NCI-H2171 (cell line): ENCODE results near the gene DAPK1.

ENCODE experiments used
- DNase-seq: peaks from one replicate; lab custom pipeline; 2025; lab: John Stamatoyannopoulos, UW

DAPK1 gene

GRCh38 chr9:87686520-87687090, 188.9 kb downstream of the DAPK1 start:
- DNase-seq, result no peak

DNA sequence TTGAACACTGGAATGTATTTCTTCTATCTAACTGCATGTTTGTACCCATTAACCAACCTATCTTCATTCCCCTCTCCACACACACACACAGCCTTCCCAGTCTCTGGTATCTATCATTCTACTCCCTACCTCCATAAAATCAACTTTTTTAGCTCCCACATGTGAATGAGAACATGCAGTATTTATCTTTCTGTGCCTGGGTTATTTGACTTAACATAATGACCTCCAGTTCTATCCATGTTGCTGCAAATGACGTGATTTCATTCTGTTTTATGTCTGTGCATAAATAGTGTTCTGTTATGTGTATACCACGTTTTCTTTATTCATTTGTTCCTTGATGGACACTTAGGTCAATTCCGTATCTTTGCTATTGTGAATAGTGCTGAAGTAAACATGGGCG, 189.5 kb downstream of the DAPK1 start:
- no peak for DNase-seq

DNA sequence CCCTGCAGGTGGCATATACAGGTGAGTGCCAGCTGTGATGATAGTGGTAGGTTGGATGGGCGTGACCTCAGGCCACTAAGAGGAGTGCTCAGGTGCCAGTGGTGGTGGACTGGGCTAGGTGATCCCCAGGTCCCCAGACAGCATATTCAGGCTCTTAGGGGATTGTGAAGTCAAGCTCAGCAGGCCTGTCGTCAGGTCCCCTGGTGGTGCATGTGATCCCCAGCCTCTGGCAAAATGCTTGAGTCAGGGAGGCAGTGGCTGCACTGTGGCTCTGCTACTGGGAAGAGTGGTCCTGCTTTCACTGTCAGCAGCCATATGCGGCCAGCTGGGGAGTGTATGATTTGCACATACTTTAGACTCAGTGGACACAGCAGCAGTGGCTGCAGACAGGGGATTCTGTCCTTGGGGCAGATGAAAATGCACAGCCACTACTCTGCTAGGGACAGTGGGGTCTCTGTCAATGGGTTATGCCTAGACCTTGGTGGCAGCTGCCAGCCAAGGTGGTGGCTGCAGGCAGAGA, 196.6 kb downstream of the DAPK1 start:
- no peak for DNase-seq

DNA sequence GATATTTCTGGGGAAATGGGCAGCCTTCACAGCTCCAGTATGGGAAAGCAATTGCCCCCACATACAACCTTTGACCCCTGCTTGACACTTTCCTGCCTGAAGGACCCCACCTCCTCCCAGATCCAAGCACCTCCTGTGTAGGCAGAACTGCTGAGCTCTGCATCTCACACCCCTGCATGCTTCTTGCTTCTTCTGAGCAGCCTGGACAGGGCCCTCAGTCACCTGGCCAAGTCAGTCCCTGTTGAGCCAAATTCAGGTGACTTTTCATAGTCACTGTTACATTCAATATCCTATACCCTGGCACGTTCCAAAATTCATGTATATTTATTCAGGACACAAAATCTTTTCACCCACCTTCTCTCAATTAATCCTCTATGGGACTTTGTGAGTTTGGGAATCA, 197.9 kb downstream of the DAPK1 start:
- DNase-seq, result no peak

DNA sequence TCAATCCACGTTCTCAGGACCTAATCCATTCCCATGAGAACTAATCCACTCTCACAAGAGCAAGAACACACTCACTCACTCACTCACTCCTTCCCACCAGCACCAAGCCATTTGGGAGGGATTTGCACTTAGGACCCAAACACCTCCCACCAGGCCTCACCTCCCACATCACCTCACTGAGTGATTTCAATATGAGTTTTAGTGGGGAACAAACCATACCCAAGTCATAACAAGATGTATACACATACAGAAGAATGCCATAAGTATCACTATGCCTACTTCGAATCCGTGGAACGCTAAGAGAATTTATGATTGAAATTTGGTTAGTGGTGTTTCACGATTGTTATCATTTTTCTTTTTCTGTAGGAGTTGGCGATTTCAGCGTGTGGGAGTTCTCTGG, 199.0 kb downstream of the DAPK1 start:
- DNase-seq, result no peak

DNA sequence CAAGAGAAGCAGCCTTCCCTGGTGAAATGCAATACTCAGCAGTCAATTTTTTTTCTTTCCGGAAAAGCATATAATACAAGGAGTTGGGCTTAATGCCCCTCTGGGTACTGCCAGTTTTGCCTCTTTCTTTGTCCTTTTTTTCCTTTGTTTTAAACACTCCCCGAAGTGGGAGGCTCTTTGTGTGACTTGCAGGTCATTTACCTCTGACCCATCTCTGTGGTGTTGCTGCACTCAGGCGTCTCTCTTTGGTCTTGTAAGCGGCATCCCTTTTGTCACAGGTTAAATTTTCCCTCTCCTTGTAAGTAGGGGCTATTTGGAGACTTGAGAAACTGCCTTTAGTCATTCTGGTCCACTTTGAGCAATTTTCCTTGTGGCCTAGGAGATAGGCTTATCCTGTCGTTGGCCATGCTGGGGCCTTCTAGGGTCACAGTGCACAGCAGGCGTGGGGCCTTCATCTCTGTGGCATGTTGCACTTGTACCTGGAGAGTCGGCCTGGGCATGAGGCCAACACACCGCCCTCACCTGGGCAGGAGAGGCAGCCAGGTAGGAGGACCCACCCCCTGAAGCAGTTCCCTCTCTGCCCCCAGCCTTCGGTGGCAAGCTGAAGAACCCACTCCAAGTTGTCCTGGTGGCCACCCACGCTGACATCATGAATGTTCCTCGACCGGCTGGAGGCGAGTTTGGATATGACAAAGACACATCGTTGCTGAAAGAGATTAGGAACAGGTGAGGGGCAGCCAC, 200.6 kb downstream of the DAPK1 start:
- no peak for DNase-seq

DNA sequence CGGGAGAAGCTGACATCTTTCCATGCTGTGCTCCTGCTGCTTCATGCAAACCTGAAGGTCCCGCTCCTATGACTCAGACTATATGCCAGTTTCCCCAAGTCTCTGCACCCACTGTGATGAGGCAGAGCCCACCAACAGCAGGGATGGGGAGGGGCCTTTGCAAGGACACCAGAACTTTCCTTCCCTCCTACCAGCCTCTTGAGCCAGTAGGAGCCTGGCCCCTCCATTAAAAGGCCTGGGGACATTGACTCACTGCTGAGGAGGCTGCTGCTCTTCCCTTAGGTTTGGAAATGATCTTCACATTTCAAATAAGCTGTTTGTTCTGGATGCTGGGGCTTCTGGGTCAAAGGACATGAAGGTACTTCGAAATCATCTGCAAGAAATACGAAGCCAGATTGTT, 202.2 kb downstream of the DAPK1 start:
- no peak for DNase-seq

DNA sequence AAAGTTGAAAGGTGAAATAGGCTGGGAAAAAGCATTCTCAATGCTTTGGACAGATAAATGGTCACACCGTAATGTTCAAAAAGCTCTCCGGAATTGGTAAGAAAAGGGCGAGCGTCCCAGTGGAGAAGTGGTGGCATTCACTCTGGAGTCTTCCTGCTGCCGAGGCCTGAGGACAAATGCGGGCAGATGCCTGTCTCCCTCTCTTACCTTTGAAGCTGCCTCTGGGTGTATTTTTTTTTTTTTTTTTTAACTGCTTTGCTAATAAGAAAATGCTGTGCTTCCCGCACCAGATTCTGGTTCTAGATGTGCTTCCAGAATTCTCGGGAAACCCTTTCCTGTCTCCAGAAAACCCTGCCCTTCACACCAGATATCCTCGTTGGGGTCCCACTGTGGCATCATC, 203.8 kb downstream of the DAPK1 start:
- DNase-seq, result no peak

DNA sequence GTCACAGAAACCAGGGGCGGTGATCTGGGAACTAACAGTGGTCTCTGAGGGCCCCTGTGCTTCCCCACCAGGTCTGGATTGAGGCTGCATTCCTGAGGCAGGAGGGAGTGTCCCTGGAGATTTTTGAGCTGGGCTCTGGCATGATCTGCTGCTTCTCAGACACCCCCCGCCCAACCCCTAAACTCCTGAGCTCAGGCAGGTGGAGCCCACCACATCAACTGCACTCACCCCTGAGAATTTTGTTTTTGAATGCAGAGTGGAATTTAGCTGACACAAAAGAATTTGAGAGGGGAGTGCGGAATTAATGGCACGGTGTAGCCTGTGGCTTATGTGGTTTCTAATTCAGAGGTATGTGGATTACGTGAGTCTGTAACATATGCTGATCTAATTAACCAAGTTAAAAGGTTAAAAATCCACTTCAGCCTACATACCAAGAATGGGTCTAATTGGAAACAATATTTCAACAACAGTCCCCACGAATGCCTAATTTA, 204.3 kb downstream of the DAPK1 start:
- no peak for DNase-seq

DNA sequence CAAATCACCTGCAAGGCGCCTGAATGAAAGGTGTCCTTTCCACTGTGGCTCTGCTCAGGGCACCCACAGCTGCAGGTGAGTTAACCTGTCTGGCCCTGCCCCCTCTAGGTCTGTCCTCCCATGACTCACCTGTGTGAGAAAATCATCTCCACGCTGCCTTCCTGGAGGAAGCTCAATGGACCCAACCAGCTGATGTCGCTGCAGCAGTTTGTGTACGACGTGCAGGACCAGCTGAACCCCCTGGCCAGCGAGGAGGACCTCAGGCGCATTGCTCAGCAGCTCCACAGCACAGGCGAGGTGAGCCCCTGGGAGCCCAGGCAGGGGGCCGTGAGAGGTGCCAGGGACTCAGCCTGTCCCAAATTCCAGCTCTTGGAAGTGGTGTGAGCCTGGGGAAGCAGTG, 205.3 kb downstream of the DAPK1 start:
- no peak for DNase-seq

GRCh38 chr9:87703636-87704276, 206.1 kb downstream of the DAPK1 start:
- DNase-seq, result no peak

- DNase-seq, result no peak
Observed at GRCh38 chr9:87704342-87704741, 206.7 kb downstream of the DAPK1 start.

GRCh38 chr9:87706066-87706739, 208.5 kb downstream of the DAPK1 start:
- DNase-seq, result no peak

- no peak for DNase-seq
Observed at GRCh38 chr9:87707805-87708506, 210.3 kb downstream of the DAPK1 start.

DNA sequence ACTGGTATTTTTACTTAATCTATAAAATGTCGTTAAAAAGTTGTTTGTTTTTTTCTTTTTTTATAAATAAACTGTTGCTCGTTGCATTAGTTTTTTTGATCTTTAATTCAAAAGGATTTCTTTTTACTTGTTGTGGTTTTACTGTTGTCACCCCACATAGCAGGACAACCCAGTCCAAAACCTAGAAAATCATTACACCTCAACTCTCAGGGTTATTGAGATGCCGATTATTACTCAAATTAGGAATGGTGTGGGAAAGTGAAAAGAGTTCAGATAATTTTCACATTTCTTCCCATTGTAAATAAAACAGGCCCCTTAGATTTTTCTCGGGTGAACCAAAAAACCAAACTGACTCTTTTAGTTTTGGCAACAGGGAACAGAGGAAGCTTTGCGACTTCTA, 210.9 kb downstream of the DAPK1 start:
- DNase-seq, result no peak

- no peak for DNase-seq
Observed at GRCh38 chr9:87708986-87709728, 211.5 kb downstream of the DAPK1 start.

- DNase-seq, result no peak
Observed at GRCh38 chr9:87710443-87710842, 212.8 kb downstream of the DAPK1 start.

GRCh38 chr9:87711857-87712800, 214.5 kb downstream of the DAPK1 start:
- DNase-seq, result no peak

DNA sequence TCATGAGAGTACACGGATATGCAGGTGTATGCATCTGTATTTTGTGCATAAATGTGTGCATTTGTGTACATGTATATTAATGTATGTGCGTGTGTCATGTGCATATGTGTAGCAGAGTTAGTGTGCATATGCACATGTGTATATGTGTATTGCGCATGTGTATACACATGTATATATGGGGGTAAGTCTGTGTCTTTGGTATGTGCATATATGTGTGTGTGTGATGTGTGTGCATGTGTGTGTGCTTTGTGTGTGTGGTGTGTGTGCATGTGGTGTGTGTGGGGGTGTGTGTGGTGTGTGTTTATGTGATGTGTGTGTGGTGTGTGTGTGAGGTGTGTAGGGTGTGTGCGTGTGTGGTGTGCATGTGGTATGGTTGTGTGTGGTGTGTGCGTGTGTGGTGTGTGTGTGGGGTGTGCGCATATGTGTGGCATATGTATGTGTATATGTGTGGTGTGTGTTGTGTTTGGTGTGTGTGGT, 215.2 kb downstream of the DAPK1 start:
- DNase-seq, result no peak
